Panc1 (cell line): ENCODE data around the gene PLA2G2C. TPM values are rescaled to one million over a fixed set of nuclear protein-coding genes. Genes with fewer than 3 reads are reported as not detected.

ENCODE experiments used
- ATAC-seq: fragments of 200-7000 bp; cut with Tn5 transposase; 2 replicates; pipeline ENCODE4 v1.9.1; 2020; ENCODE audit warnings: mild to moderate bottlenecking, moderate library complexity
- BruUV-seq: library from RNA; stranded (reverse); fragments of 400-500 nt; replicated peaks from 2 replicates; lab custom pipeline; 2021; lab: Mats Ljungman, UMichigan
- CTCF ChIA-PET: fragments of 300-600 bp; sonication (Branson Sonifier 250); formaldehyde crosslinking; loops from one replicate; lab custom pipeline; 2022; ENCODE audit warnings: antibody characterized with exemption; lab: Charles Lee
- POLR2A ChIA-PET: fragments of 300-600 bp; sonication (Branson Sonifier 250); formaldehyde crosslinking; loops from one replicate; lab custom pipeline; 2022; ENCODE audit warnings: antibody characterized with exemption; lab: Charles Lee
- DNase-seq: peaks from one replicate; pipeline ENCODE4 v3.0.0-alpha.2; 2010; ENCODE audit warnings: low read depth, low spot score
- H3K27ac ChIP-seq: 2 replicates; pipeline ENCODE4 v1.5.1; 2011; ENCODE audit warnings: mild to moderate bottlenecking, low read length, inconsistent platforms
- H3K27me3 ChIP-seq: fragments of 200-500 bp; sonication (Bioruptor generic); 2 replicates; pipeline ENCODE4 v1.6.0; 2014; ENCODE audit warnings: low read length, inconsistent platforms; ENCODE audit not compliant: control insufficient read depth, insufficient read depth
- H3K36me3 ChIP-seq: fragments of 200-500 bp; sonication (Bioruptor generic); 2 replicates; pipeline ENCODE4 v1.5.1; 2014; ENCODE audit warnings: inconsistent platforms, mild to moderate bottlenecking, low read length, moderate library complexity; ENCODE audit not compliant: control insufficient read depth, insufficient read depth
- H3K4me1 ChIP-seq: 2 replicates; pipeline ENCODE4 v1.5.1; 2011; ENCODE audit warnings: inconsistent platforms, mild to moderate bottlenecking, low read length, moderate library complexity; ENCODE audit not compliant: control insufficient read depth, insufficient read depth
- H3K4me3 ChIP-seq, 2 experiments: 2 replicates each; pipeline ENCODE4 v1.5.1; 2011 to 2012; ENCODE audit warnings: low read depth in 2 of 2, low read length in 2 of 2, mild to moderate bottlenecking in 2 of 2, inconsistent platforms in 1 of 2, moderate library complexity in 1 of 2
- H3K9me3 ChIP-seq: fragments of 200-500 bp; sonication (Bioruptor generic); 2 replicates; pipeline ENCODE4 v1.5.1; 2014; ENCODE audit warnings: low read depth, mild to moderate bottlenecking, inconsistent platforms, low read length, moderate library complexity; ENCODE audit not compliant: control insufficient read depth, insufficient read depth
- POLR2AphosphoS5 ChIP-seq: IDR thresholded peaks from 2 replicates; pipeline ENCODE4 v1.6.1; 2012; ENCODE audit warnings: mild to moderate bottlenecking, low read depth, low read length, moderate library complexity
- SIN3A ChIP-seq: IDR thresholded peaks from 2 replicates; pipeline ENCODE4 v1.6.1; 2012; ENCODE audit warnings: low read depth, mild to moderate bottlenecking, low read length, moderate library complexity, borderline replicate concordance; ENCODE audit not compliant: insufficient read depth
- TCF7L2 ChIP-seq: IDR thresholded peaks from 2 replicates; pipeline ENCODE4 v1.6.1; 2011; ENCODE audit warnings: mild to moderate bottlenecking, low read depth, low read length, inconsistent platforms
- in situ Hi-C: cut with HindIII; loops from 2 replicates; pipeline ENCODE4 v1.10.0; 2016; ENCODE audit warnings: low sequenced_read_pairs, low pct_unique_long_range_greater_than_20kb
- intact Hi-C: fragments of 100-400 bp; cut with micrococcal nuclease; formaldehyde crosslinking; loops from one replicate; pipeline ENCODE4 v1.10.0; 2022; ENCODE audit not compliant: unreplicated experiment
- total RNA-seq: library from RNA; stranded (reverse); gene quantifications from one replicate; pipeline ENCODE4 v1.2.1, GENCODE V29; 2021; ENCODE audit not compliant: unreplicated experiment
- TF ChIP-seq, protein P1 (sequence below): fragments of 450-650 bp; IDR thresholded peaks from 2 replicates; pipeline ENCODE4 v1.5.1; 2017; ENCODE audit warnings: mild to moderate bottlenecking
- TF ChIP-seq, protein P2 (sequence below), 2 experiments: IDR thresholded peaks; 2 replicates each; pipeline ENCODE4 v1.6.1; 2011 to 2012; ENCODE audit warnings: low read depth in 2 of 2, control low read depth in 1 of 2, low read length in 1 of 2, mild to moderate bottlenecking in 1 of 2, moderate library complexity in 1 of 2; ENCODE audit not compliant: insufficient read depth in 1 of 2

PLA2G2C gene
- total RNA-seq, 1 experiment from 2014 or later = not detected

DNA sequence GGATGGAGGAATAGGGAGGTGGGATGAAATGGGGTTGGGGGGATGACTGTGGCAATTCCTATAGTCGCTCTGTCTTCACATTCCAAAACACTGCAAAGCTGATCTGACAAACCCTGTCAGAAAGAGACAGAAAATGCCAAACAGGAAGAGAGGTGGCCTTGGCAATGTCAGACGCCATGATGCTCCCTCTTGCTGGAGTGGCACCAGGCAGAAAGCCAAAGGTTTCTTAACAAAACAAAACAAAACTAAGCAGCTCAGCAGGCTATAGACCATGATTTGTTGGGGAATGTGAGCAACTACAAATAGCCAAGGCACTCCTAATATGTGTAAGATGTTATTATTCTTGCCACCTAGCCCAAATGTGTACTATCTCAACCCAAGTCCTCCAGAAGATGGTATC lies 42.9 kb upstream of the PLA2G2C start:
- TF ChIP-seq POLR2AphosphoS5 = no peak
- no peak for TF ChIP-seq SIN3A
- TF ChIP-seq TCF7L2 = no peak
- TF ChIP-seq, protein P1, sequence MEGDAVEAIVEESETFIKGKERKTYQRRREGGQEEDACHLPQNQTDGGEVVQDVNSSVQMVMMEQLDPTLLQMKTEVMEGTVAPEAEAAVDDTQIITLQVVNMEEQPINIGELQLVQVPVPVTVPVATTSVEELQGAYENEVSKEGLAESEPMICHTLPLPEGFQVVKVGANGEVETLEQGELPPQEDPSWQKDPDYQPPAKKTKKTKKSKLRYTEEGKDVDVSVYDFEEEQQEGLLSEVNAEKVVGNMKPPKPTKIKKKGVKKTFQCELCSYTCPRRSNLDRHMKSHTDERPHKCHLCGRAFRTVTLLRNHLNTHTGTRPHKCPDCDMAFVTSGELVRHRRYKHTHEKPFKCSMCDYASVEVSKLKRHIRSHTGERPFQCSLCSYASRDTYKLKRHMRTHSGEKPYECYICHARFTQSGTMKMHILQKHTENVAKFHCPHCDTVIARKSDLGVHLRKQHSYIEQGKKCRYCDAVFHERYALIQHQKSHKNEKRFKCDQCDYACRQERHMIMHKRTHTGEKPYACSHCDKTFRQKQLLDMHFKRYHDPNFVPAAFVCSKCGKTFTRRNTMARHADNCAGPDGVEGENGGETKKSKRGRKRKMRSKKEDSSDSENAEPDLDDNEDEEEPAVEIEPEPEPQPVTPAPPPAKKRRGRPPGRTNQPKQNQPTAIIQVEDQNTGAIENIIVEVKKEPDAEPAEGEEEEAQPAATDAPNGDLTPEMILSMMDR = no peak
- TF ChIP-seq, protein P2, sequence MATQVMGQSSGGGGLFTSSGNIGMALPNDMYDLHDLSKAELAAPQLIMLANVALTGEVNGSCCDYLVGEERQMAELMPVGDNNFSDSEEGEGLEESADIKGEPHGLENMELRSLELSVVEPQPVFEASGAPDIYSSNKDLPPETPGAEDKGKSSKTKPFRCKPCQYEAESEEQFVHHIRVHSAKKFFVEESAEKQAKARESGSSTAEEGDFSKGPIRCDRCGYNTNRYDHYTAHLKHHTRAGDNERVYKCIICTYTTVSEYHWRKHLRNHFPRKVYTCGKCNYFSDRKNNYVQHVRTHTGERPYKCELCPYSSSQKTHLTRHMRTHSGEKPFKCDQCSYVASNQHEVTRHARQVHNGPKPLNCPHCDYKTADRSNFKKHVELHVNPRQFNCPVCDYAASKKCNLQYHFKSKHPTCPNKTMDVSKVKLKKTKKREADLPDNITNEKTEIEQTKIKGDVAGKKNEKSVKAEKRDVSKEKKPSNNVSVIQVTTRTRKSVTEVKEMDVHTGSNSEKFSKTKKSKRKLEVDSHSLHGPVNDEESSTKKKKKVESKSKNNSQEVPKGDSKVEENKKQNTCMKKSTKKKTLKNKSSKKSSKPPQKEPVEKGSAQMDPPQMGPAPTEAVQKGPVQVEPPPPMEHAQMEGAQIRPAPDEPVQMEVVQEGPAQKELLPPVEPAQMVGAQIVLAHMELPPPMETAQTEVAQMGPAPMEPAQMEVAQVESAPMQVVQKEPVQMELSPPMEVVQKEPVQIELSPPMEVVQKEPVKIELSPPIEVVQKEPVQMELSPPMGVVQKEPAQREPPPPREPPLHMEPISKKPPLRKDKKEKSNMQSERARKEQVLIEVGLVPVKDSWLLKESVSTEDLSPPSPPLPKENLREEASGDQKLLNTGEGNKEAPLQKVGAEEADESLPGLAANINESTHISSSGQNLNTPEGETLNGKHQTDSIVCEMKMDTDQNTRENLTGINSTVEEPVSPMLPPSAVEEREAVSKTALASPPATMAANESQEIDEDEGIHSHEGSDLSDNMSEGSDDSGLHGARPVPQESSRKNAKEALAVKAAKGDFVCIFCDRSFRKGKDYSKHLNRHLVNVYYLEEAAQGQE (IDR thresholded peaks at IDR 0.05; ENCODE audit: insufficient read depth in 1 of 2, low read depth in 2 of 2, low read length in 1 of 2) = no peak
- ChIA-PET CTCF (no interaction called here), POLR2A (interaction anchor here (0.7 kb wide), 1 partner anchor 43 kb away, joined by 6 read pairs; no protein-coding TSS in a partner anchor)
- H3K4me3 ChIP-seq = no peak overlapping the region
- no peaks in the 10 kb centered on the region for H3K4me1 ChIP-seq
- no peak overlapping the region for H3K27ac ChIP-seq
- peaks cover 39% of the 10 kb centered on the region for H3K27me3 ChIP-seq
- ATAC-seq = no peak
- in situ Hi-C loops (no loop called here), intact Hi-C loops (no loop called here)
- no peak for DNase-seq
- BruUV-seq = no TSS peak
- H3K9me3 ChIP-seq = no peaks in the 10 kb centered on the region
- H3K36me3 ChIP-seq = no peaks in the 10 kb centered on the region

DNA sequence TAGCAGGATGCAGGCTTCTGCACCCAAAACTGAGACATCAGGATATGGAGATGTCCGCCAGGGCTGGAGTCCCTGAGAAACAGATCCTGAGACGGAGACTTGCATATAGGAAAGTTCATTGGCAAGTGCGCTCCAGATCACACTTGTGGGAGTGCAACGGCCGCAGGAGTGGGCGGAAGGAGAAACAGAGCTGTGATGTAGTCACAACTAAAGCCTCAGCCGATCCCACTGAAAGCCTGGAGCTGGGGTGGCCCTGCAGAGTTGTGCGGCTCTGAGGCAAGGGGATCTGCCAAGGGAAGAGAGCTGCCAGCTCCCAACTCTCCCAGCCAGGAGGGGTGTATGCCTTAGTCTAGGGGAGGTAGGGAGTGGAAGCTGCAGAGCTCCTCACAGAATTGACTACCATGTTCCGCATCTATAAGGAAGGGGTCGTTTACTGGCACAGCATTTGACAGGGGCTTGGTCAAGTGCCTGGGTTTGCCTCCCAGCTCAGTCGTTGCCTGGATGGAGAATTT lies 42.1 kb upstream of the PLA2G2C start:
- ATAC-seq (no peak), DNase-seq (no peak)
- intact Hi-C loops = no loop called here
- Histone ChIP-seq H3K36me3 (no peaks in the 10 kb centered on the region), H3K27ac (no peak overlapping the region), H3K9me3 (no peaks in the 10 kb centered on the region), H3K4me3 (no peak overlapping the region), H3K4me1 (no peaks in the 10 kb centered on the region), H3K27me3 (peaks cover 36% of the 10 kb centered on the region)
- in situ Hi-C loops = no loop called here
- ChIA-PET POLR2A (no interaction called here), CTCF (interaction anchor here (0.6 kb wide), 1 partner anchor 12 kb away, joined by 15 read pairs; no protein-coding TSS in a partner anchor)
- no TSS peak for BruUV-seq
- TF ChIP-seq POLR2AphosphoS5 = no peak
- TF ChIP-seq, protein P1 = no peak
- TF ChIP-seq, protein P2 (IDR thresholded peaks at IDR 0.05; ENCODE audit: insufficient read depth in 1 of 2, low read depth in 2 of 2, low read length in 1 of 2) = no peak
